Epithelial cell of proximal tubule (primary cell): ENCODE measurements around the gene IL36G. TPM values are rescaled to one million over a fixed set of nuclear protein-coding genes. Genes with fewer than 3 reads are reported as not detected.

ENCODE experiments used
- DNase-seq: peaks from one replicate; pipeline ENCODE4 v3.0.0-alpha.2; 2011; ENCODE audit warnings: low read depth
- H3K4me3 ChIP-seq: 2 replicates; pipeline ENCODE4 v1.5.1; 2011; ENCODE audit warnings: low read depth, mild to moderate bottlenecking, low read length
- CTCF ChIP-seq: conservative IDR thresholded peaks from 2 replicates; pipeline ENCODE4 v1.5.1; 2012; ENCODE audit warnings: low read depth, mild to moderate bottlenecking, low read length
- total RNA-seq: library from RNA; depleted of rRNA; stranded (reverse); fragments of >200 nt; gene quantifications from 2 replicates; pipeline ENCODE4 v1.2.3, GENCODE V29; 2015

IL36G gene
- total RNA-seq, 1 donor from 2014 or later = not detected

GRCh38 chr2:113015042-113015441 lies 37.2 kb downstream of the IL36G start:
- no peak for DNase-seq
- H3K4me3 ChIP-seq = no peak overlapping the region
- no peak for TF ChIP-seq CTCF

GRCh38 chr2:113015655-113016054 lies 37.8 kb downstream of the IL36G start:
- no peak for DNase-seq
- TF ChIP-seq CTCF = no peak
- no peak overlapping the region for H3K4me3 ChIP-seq

GRCh38 chr2:113018509-113018908 lies 40.7 kb downstream of the IL36G start:
- H3K4me3 ChIP-seq = no peak overlapping the region
- no peak for TF ChIP-seq CTCF
- DNase-seq = no peak

- TF ChIP-seq CTCF = no peak
- no peak for DNase-seq
- H3K4me3 ChIP-seq = no peak overlapping the region
Observed at GRCh38 chr2:113021312-113021711, 43.5 kb downstream of the IL36G start.

- TF ChIP-seq CTCF = no peak
- H3K4me3 ChIP-seq = no peak overlapping the region
- no peak for DNase-seq
Observed at GRCh38 chr2:113024764-113025163, 47.0 kb downstream of the IL36G start.

GRCh38 chr2:113025737-113026136 lies 47.9 kb downstream of the IL36G start:
- no peak for DNase-seq
- no peak for TF ChIP-seq CTCF

GRCh38 chr2:113027691-113028090 lies 49.9 kb downstream of the IL36G start:
- DNase-seq = no peak
- no peak overlapping the region for H3K4me3 ChIP-seq
- no peak for TF ChIP-seq CTCF

More at GRCh38 chr2:113025737-113026136, 47.9 kb downstream of the IL36G start:
- no peak overlapping the region for H3K4me3 ChIP-seq
